ENCODE results near the gene CALHM1. TPM values are rescaled to one million over a fixed set of nuclear protein-coding genes. Genes with fewer than 3 reads are reported as not detected.

CALHM1 gene
- polyA plus RNA-seq, 3 donors: 0.06 to 0.14 TPM; not detected in 1

DNA sequence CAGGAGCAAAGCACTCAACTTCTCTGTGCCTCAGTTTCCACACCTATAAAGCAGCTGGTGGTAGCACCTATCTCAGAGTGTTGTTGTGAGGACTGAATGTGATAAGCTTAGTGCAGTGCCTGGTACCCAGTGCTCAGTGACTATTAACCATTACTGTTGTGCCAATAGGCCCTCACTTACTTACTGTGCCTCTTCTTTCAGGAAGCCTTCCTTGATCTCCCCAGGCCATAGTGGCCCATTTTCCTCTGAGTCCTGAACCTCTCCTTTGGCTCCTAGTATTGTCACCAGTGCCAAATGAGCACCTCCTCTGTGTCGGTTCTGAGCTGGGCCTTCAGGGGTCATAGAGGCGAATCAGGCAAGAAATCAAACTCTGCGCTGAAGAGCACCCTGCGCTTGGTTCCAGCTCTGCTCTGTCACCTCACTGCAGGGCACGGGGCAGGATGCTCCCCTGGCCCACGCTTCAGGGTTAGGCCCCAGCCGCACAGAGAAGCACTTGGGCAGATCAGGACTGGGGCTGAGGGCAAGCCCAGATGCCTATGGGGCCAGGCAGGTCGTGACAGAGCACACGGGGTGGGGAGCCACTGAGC is 2.5 kb downstream of the CALHM1 start:
- no peak for DNase-seq

DNA sequence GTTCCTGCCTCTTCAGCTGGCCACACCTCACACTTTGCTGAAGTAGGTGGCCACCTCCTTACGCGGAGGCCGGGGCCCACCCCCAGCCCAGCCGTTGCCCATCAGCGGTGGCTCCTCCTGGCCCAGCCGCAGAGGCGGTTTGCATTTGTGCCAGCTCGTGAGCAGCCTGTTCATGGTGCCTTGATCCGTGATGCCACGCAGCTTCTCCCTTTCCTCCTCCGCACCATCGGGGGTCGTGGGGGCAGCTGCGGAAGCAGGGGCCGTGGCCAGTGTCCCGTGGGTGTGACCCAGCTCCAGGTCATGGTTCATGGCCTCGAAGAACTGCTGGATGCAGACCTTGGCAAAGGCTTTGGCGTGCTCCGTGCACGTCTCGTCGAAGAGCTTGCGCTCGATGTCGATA is 3.5 kb downstream of the CALHM1 start:
- DNase-seq: no peak

DNA sequence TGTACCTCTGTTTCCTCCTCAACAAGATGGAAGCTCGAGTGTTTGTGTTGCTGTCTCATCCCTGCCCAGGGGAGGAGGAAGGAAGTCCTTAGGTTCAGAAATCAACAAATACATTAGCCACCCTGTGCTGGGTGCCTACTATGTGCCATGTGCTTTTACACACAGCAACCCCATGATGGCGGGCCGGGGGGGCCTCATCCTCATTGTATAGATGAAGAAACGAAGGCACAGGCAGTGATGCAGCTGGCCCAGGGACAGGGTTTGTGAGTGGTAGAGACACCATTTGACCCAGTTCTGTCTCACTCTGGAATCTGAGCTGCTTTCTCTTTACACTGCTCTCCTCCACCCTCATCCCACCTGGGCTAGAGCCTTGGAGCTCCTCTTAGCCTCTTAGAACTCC is 4.7 kb downstream of the CALHM1 start:
- no peak for DNase-seq

- DNase-seq: no peak
Measured at GRCh38 chr10:103452506-103453230, 6.0 kb downstream of the CALHM1 start.

- peak; percentile 68 for DNase-seq
Measured at GRCh38 chr10:103451831-103452505, 6.7 kb downstream of the CALHM1 start, which contains the start of gene CALHM2. TSS of gene CALHM2 (minus strand) at chr10:103452370. CDS start at chr10:103449941, 2,429 bp downstream.

GRCh38 chr10:103451091-103451813 is 7.4 kb downstream of the CALHM1 start:
- no peak for DNase-seq

- no peak for DNase-seq
Measured at GRCh38 chr10:103450201-103450695, 8.5 kb downstream of the CALHM1 start.

- no peak for DNase-seq
Measured at GRCh38 chr10:103449208-103450144, 9.2 kb downstream of the CALHM1 start.

GRCh38 chr10:103448746-103449145 is 10.0 kb downstream of the CALHM1 start:
- no peak for DNase-seq

DNA sequence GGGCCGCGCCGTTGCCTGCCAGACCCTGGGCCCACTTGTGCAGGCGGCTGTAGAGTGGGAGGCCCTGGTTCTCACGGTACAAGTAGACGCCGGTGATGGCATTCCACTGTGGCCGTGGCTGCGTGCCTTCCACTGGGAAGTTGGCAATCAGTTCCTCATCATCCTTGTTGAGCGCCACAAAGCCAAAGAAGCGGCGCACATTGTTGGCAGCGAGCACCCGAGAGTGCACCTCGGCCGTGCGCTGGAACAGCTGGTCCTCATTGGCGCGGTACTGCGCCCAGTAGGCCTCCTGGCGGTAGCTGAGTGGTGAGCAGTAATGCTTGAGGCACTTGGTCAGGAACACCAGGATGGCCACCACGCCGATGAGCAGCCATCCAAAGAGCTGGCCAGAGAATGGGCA is 11.5 kb downstream of the CALHM1 start:
- no peak for DNase-seq

DNA sequence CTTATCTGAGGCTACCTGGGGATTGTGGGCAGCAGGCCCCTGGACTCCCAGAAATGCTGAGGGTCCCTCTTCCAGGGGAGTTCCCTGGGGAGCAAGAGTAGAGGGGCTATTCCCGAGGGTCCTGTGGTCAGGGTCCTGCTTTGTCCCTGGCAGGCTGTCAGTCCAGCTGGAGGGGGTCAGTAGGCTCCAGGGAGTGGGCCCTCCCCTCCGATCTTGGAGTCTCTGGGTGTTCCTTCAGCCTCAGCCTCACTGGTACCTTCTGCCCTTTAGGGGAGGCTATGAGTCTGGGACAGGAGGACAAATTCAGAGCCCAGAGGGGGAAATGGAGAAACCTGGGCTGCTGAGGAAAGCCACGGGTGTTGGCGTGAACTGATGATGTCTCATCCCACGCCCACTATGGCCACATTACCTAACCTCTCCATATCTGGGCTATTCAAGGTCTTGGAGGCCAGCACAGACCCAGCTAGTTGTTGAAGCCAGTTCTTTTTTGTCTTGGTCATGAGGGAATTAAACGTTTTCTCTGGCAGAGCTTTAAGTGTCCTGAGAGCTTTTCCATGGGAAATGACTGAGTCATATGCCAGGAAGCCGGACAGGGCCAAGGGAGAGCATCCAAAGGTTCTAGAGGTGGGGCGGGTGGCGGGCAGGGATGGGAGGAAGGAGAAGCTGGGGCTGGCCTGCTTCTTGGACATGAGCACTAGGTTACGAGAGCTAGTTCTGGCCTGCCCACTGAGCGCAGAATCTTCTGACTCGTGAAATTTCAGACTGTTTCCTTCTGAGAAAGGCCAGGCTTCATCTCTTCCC is 12.7 kb downstream of the CALHM1 start:
- DNase-seq: no peak

DNA sequence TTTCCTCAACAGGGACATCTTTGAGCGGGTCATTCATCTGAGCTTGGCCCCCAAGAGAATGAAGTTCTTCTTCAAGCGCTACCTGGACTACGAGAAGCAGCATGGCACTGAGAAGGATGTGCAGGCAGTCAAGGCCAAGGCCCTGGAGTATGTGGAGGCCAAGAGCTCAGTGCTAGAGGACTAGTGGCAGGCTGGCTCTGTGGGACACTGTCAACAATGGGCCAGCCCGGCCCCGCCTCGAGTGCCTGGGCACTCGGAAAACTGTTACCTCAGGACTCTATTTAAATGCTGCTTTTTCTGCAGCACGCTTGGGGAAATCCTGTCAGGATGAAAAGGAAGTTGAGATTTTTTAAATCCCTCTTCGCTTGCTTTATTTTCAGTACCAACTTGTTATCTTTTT is 13.3 kb downstream of the CALHM1 start:
- no peak for DNase-seq

DNA sequence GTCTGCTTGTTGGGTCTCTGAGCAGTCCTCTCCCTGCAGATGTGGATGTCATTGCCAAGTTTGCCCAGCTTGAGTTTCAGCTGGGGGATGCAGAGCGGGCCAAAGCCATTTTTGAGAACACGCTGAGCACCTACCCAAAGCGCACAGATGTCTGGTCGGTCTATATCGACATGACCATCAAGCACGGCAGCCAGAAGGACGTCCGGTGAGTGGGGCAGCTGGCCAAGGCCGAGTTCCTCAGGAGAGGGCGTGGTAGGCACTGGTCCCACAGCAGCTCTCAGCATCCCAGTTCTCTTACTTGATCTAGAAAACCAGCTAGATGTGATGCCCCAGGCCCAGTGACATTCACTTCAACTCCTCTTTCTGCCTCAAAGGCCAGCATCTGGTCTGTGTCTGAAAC is 14.2 kb downstream of the CALHM1 start:
- DNase-seq: no peak

DNA sequence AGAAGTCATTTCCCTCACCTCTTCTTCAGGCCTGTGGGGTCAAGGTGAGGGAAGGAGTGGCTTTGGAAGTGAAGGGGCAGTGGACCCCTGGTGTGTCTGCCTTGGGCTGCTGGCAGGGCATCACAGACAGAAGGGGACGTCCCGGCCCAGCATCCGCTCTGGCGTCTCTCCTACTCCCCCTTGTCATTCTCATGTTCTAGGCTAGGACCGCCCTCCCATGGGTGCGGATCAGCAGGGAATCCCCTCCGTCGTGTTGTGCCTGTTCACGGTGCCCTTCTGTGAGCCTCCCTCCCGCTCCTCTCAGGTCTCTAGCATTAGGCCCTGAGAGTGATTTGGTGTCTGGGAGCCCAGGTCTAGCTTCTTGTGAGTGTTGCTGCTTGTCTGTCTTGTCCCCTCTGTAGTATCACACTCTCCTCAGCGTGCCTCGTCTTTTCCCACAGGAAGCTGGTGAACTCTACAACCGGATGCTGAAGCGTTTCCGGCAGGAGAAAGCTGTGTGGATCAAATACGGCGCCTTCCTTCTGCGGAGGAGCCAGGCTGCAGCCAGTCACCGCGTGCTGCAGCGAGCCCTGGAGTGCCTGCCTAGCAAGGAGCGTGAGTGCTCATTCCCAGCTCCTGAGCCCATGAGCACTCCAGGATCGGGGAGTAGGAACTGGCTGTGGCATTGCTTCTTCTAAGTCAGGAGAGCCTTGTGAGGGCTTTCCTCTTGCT is 15.1 kb downstream of the CALHM1 start:
- no peak for DNase-seq

- no peak for DNase-seq
Measured at GRCh38 chr10:103442031-103442461, 16.7 kb downstream of the CALHM1 start.

- no peak for DNase-seq
Measured at GRCh38 chr10:103441611-103442010, 17.1 kb downstream of the CALHM1 start.

DNA sequence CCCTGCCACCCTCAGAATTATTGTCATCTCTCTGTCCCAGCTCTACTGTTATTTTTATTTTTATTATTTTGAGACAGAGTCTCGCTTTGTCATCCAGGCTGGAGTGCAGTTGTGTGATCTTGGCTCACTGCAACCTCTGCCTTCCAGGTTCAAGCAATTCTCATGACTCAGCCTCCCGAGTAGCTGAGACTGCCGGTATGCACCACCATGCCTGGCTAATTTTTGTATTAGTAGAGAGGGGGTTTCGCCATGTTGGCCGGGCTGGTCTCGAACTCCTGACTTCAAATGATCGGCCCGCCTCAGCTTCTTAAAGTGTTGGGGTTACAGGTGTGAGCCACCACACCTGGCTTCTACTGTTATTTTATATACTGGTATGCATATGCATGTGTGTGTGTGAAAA is 17.5 kb downstream of the CALHM1 start:
- DNase-seq: no peak

DNA sequence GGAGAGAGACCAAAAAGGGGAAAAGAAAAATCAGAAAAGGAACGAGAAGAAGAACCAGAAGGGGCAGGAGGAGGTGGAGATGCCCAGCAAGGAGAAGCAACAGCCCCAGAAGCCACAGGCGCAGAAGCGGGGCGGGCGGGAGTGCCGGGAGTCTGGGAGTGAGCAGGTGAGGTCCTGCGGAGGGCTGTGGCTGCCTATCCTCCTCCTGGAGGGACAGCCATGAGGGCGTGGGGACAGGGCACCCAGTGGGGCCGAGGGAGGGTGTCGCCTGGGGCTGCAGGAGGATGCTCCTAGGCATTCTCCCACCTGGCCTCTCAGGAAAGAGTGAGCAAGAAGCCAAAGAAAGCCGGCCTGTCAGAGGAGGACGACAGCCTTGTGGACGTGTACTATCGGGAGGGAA is 18.3 kb downstream of the CALHM1 start:
- DNase-seq: no peak

DNA sequence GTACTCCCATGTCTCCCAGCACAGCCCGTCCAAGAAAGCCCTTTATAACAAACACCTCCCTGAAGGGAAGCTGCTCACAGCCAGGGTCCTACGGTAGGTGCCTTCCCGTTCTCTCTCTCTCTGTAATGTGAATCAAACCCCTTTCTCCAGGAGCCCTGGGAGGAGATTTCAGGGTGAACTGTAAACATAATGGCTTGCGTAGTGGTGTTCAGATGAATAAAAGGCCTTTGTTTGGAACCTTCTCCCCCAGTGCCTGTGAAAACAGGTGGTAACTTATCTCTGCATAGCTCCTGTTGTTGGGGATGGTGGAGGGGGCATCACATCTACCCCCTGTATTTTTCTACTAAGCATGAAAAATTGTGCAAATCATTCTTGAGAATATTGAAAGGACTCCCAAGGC is 18.9 kb downstream of the CALHM1 start:
- DNase-seq: no peak

- DNase-seq: no peak
Measured at GRCh38 chr10:103433858-103434257, 24.8 kb downstream of the CALHM1 start.
